ENCODE data around the gene VGLL4.

- TF ChIP-seq CTCF (IDR thresholded peaks at IDR 0.05) (no peak), POLR2AphosphoS5 (IDR thresholded peaks at IDR 0.05) (no peak), POLR2A (IDR thresholded peaks at IDR 0.05) (no peak), EP300 (IDR thresholded peaks at IDR 0.05) (no peak)
These were observed 91.1 kb downstream of the VGLL4 start for GRCh38 chr3:11552289-11553264.
